Ascending aorta (tissue), 2 donors: ENCODE measurements around the gene HSDL1. TPM values are rescaled to one million over a fixed set of nuclear protein-coding genes. Genes with fewer than 3 reads are reported as not detected.
"Not testable (repeated sequence)": the region's sequence is repeated elsewhere in the genome, so short reads cannot be mapped to it uniquely, and the experiment has no call there.

Experiments used
- DNase-seq, 2 donors: peaks; one replicate each; pipeline ENCODE4 v3.0.0-alpha.2; 2019; ENCODE audit warnings: low spot score in 2 of 2
- H3K27ac ChIP-seq, 2 donors: fragments of 200-600 bp; sonication (generic); one replicate each; pipeline ENCODE4 v1.5.1; 2016 to 2017; ENCODE audit warnings: mild to moderate bottlenecking in 1 of 2
- H3K27me3 ChIP-seq: fragments of 200-600 bp; sonication (generic); one replicate; pipeline ENCODE4 v1.5.1; 2017
- H3K36me3 ChIP-seq, 2 donors: fragments of 200-600 bp; sonication (generic); one replicate each; pipeline ENCODE4 v1.5.1; 2016
- H3K4me1 ChIP-seq, 2 donors: fragments of 200-600 bp; sonication (generic); one replicate each; pipeline ENCODE4 v1.5.1; 2016 to 2017; ENCODE audit warnings: mild to moderate bottlenecking in 1 of 2
- H3K4me3 ChIP-seq, 2 donors: fragments of 200-600 bp; sonication (generic); one replicate each; pipeline ENCODE4 v1.5.1; 2016 to 2017; ENCODE audit warnings: mild to moderate bottlenecking in 1 of 2
- H3K9me3 ChIP-seq, 2 donors: fragments of 200-600 bp; sonication (generic); one replicate each; pipeline ENCODE4 v1.5.1; 2016
- intact Hi-C: fragments of 100-400 bp; cut with DNase I; formaldehyde crosslinking; loops from one replicate; pipeline ENCODE4 v1.15.1; 2023
- total RNA-seq: library from RNA; depleted of rRNA; stranded (reverse); fragments of >200 nt; gene quantifications from one replicate; pipeline ENCODE4 v1.1.0, GENCODE V29; 2016
- TF ChIP-seq, protein P1 (sequence below), 3 experiments: fragments of 200-600 bp in 2 of 3; fragments of 450-650 bp in 1 of 3; sonication (generic) in 2 of 3; IDR thresholded peaks; one replicate each; pipeline ENCODE4 v1.5.1; 2016 to 2019; ENCODE audit warnings: antibody characterized with exemption in 3 of 3, mild to moderate bottlenecking in 1 of 3, moderate library complexity in 1 of 3

Gene HSDL1
- total RNA-seq, 1 donor from 2014 or later: 12.0 TPM

DNA sequence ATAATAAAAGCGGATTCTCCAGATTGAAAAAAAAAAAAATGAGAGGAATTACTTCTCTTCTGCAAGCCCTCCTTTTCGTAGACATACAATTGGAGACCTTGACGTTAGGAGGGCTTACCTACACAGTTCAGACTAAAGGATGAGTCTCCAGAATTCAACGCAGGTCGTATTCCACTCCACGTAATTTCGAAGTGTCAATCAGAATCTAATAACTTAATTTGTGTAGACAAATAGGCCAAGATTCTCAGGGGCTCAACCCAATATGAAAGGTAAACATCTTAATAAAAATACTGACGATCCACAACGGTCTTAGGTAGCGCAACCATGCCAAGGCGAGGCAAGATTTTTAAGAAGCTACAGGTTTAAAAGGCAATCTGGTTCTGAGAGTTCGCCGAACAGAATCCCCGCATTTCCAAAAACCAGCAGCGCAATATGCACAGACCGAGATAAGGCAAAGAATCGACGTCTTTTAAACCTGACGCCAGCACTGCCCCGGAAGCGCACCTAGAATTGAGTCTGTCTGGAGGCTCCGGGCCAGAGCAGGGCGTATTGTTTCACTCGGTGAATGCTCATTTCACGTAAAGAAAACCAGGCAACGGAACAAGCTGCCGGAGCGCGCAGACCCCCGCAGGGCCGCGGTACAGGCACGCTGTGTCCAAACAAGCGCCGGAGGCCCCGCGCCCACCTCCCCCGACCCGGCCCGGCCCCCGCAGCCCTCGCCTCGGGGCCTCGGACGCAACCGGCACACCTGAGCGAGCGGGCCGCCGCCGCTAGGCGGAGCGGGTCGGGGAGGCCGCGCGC, 28.9 kb downstream of the HSDL1 start:
- TF ChIP-seq, protein P1, sequence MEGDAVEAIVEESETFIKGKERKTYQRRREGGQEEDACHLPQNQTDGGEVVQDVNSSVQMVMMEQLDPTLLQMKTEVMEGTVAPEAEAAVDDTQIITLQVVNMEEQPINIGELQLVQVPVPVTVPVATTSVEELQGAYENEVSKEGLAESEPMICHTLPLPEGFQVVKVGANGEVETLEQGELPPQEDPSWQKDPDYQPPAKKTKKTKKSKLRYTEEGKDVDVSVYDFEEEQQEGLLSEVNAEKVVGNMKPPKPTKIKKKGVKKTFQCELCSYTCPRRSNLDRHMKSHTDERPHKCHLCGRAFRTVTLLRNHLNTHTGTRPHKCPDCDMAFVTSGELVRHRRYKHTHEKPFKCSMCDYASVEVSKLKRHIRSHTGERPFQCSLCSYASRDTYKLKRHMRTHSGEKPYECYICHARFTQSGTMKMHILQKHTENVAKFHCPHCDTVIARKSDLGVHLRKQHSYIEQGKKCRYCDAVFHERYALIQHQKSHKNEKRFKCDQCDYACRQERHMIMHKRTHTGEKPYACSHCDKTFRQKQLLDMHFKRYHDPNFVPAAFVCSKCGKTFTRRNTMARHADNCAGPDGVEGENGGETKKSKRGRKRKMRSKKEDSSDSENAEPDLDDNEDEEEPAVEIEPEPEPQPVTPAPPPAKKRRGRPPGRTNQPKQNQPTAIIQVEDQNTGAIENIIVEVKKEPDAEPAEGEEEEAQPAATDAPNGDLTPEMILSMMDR (IDR thresholded peaks at IDR 0.05): peak in 1 of 3 experiments; percentile 69
- Histone ChIP-seq H3K36me3 (no peaks in the 10 kb centered on the region), H3K27ac (peak overlapping the region; percentile 86 to 93), H3K9me3 (no peaks in the 10 kb centered on the region), H3K27me3 (no peaks in the 10 kb centered on the region), H3K4me3 (peak overlapping the region; percentile 84 to 90), H3K4me1 (peaks cover 0 to 13% of the 10 kb centered on the region in 2 donors)
- intact Hi-C loops: loop anchor here (1.0 to 10.0 kb wide), 4 partner anchors 29 to 389 kb away; partner anchors contain the start of genes DNAAF1, HSDL1, MEAK7 and OSGIN1
- DNase-seq: no peak

- not testable (repeated sequence) for H3K9me3 ChIP-seq, H3K4me3 ChIP-seq, H3K4me1 ChIP-seq, DNase-seq, H3K27ac ChIP-seq, H3K27me3 ChIP-seq
- H3K36me3 ChIP-seq: peaks cover 4 to 11% of the 10 kb centered on the region in 2 donors
- intact Hi-C loops: loop anchor here (10.0 kb wide), 1 partner anchor 393 kb away; the partner anchor contains the start of gene MEAK7
These were observed 33.0 kb downstream of the HSDL1 start for GRCh38 chr16:84111949-84112348.

DNA sequence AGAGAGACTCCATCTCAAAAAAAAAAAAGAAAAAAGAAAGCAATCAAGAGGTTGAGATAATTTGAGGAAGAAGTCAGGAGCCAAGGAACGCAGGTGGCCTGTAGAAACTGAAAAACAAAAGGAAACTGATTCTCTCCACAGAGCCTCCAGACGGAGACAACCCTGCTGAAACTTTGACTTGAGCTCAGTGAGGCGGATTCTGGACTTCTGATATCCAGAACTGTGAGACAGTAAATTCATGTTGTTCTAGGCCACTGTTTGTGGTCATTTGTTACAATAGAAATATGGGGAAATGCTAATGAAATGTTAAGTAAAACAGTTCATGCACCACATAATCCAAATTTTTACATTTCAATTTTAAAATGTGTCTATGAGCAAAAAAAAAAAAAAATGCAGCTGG, 33.5 kb downstream of the HSDL1 start:
- H3K36me3 ChIP-seq: peaks cover 7 to 13% of the 10 kb centered on the region in 2 donors
- no peak overlapping the region for H3K4me3 ChIP-seq
- H3K4me1 ChIP-seq: peaks cover 0 to 8% of the 10 kb centered on the region in 2 donors
- DNase-seq: no peak
- no peak overlapping the region for H3K27ac ChIP-seq
- intact Hi-C loops: loop anchor here (10.0 kb wide), 1 partner anchor 393 kb away; the partner anchor contains the start of gene MEAK7
- TF ChIP-seq, protein P1 (IDR thresholded peaks at IDR 0.05): no peak
- H3K27me3 ChIP-seq: no peaks in the 10 kb centered on the region
- H3K9me3 ChIP-seq: no peaks in the 10 kb centered on the region

DNA sequence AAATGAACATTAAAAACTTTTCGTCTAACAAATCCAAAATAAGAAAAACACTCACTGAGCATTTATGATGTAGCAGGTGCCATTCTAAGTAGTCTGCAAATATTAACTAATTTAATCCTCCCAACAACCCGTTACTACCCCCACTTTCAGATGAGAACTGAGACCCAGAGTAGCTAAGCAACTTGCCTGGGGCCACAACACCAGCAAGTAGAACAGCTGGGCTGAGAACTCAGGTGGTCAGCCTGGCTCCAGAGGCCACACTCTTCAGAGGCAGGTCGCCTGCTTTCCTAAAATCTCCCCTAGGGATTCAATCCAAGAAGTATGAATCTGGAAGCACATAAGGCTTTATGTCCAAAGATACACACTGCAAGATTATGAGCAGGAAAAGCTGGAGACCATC, 34.5 kb downstream of the HSDL1 start:
- peaks cover 0 to 8% of the 10 kb centered on the region in 2 donors for H3K4me1 ChIP-seq
- intact Hi-C loops: loop anchor here (10.0 kb wide), 1 partner anchor 394 kb away; the partner anchor contains the start of gene MEAK7
- no peaks in the 10 kb centered on the region for H3K27me3 ChIP-seq
- peaks cover 10 to 16% of the 10 kb centered on the region in 2 donors for H3K36me3 ChIP-seq
- TF ChIP-seq, protein P1 (IDR thresholded peaks at IDR 0.05): no peak
- DNase-seq: no peak
- H3K4me3 ChIP-seq: no peak overlapping the region
- H3K9me3 ChIP-seq: no peaks in the 10 kb centered on the region
- H3K27ac ChIP-seq: no peak overlapping the region

DNA sequence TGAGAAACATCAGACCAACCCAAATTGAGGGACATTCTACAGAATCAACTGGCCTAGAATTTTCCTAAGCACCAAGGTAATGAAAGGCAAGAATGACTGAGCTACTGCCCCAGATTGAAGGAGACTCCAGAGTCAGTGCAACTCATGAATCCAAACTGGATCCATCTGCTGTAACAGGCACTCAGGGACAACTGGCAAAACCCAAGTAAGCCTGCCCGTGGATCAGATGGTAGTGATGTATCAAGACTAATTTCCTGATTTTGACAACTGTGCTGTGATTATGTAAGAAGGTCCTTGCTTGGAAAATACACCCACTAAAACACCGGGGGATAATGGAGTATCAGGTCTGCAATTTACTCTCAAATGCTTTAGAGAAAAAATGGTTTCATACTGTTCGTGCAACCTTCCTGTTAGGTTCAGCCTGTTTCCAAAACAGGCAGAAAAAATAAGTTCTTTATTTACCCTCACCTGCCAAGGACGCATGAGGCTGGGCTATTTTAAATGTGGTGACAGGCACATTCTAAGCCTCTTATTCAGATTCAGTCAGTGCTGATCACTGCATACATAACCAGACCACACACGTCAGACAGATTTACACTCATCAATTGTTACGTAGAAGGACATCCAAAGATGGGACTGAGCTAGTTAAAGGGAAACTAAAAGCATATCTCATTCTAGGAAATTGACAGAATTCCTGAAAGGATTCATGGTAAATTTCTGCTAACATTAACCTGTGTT, 35.2 kb downstream of the HSDL1 start:
- peak overlapping the region in 1 of 2 donors; percentile 25 for H3K27ac ChIP-seq
- intact Hi-C loops: loop anchor here (10.0 kb wide), 1 partner anchor 395 kb away; the partner anchor contains the start of gene MEAK7
- H3K4me1 ChIP-seq: peaks cover 0 to under 1% of the 10 kb centered on the region in 2 donors
- no peak for DNase-seq
- TF ChIP-seq, protein P1 (IDR thresholded peaks at IDR 0.05): no peak
- no peaks in the 10 kb centered on the region for H3K9me3 ChIP-seq
- no peaks in the 10 kb centered on the region for H3K27me3 ChIP-seq
- H3K36me3 ChIP-seq: peaks cover 10 to 16% of the 10 kb centered on the region in 2 donors
- no peak overlapping the region for H3K4me3 ChIP-seq
